Activated CD4-positive, alpha-beta T cell treated with anti-CD3 and anti-CD28 coated beads for 1 hour (primary cell): Measurements from ENCODE around the gene PRR29.
"Not testable (repeated sequence)": the region's sequence is repeated elsewhere in the genome, so short reads cannot be mapped to it uniquely, and the experiment has no call there.

Experiments used
- DNase-seq: peaks from one replicate; pipeline ENCODE4 v3.0.0-alpha.2; 2020

The PRR29 gene

GRCh38 chr17:63998721-63999679 lies 849 bp downstream of the PRR29 start:
- no peak for DNase-seq

DNA sequence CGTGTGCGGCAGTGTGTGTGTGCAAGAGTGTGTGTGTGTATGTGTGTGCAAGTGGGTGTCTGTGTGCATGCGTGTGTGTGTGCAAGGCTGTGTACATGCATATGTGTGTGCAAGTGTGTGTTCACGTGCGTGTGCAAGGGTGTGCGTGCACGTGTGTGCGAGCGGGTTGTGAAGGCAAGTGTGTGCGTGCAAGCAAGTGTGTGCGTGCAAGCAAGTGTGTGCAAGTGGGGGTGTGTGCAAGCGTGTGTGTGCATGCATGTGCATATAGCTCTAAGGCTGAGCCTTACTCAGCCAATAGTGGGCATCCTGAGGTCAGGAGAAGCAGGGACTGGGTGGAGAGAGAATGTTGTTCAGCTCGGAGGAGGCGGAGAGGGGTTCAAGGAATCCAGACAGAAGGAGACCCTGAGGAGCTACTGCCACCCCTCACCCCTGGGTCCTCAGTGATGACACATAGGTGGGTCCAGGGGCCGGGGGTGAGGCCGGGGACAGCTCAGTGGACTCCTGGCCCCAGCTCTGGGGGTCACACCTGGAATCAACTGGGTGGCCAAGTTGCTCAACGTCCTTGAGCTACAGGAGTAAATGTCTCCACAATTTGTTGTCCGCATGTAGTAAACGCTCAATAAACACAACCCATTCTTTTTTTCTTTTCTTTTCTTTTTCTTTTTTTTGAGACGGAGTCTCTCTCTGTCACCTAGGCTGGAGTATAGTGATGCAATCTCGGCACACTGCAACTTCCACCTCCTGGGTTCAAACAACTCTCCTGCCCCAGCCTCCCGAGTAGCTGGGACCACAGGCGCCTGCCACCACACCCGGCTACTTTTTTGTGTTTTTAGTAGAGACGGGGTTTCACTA lies 1.8 kb downstream of the PRR29 start:
- DNase-seq = no peak

DNA sequence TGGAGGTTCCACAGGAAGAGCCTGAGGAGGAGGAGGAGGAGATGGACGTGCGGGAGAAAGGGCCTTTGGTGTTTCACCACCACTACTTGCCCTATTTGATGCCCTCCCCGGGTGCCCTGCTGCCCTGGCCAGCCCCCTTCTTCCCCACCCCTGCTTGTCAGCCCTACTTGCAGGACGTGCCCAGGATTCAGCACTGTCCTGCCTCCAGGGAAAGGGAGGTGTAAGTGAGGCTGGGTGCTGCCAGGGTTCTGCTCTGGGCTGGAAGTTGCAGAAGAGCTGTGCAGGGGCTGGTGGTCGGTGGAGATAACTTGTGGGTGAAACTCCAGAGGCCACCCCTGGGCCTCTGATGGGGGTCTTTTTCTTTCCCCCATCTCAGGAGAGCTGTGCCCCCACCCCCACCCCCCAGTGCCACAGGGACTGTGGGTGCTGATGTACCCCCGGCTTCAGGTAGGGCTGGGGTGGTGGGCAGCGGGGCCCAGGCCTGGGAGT lies 3.0 kb downstream of the PRR29 start:
- peak; percentile 7 for DNase-seq

DNA sequence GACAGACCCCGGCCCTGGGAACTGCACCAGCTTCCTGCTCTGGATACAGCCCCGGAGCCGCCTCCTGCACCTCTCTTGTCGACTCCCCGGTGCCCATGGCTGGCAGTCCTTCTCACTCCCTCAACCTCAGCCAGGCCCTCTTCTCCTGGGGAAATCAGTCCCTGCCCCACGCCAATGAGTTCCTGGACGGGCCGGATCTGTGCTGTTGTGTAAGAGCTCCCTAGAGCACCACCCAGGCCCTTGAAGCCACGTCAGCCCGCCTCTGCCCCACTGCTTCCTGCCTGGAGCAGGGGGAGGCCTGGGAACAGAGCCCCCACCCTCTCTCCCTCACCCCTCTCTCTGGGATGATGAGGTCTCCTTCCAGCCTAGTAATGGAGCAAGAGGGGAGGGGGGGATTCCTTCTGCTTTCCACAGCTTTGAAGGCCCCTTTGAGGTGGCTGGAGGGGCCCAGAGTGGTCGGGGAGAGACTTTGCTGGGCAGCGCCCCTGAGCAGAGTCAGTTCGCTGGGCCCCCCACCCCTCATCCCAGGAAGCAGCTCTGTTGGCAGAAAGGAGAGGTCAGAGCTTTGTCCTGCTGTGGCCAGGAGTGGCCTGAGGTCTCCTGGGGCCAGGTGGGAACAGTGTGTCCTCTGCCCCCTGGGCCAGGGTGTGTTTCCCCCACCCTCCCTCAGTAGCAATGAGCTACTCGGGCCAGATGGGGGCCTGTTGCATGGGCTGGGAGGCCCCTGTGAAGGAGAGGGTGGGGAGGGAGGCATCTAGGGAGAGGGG lies 3.8 kb downstream of the PRR29 start:
- DNase-seq = peak; percentile 8

- DNase-seq = no peak
These were observed 4.7 kb downstream of the PRR29 start for GRCh38 chr17:64002658-64003525.

- DNase-seq = no peak
These were observed 5.5 kb downstream of the PRR29 start for GRCh38 chr17:64003526-64004121.

- no peak for DNase-seq
These were observed 6.1 kb downstream of the PRR29 start for GRCh38 chr17:64004218-64004770.

GRCh38 chr17:64004903-64005733 lies 7.0 kb downstream of the PRR29 start:
- peak; percentile 7 for DNase-seq

DNA sequence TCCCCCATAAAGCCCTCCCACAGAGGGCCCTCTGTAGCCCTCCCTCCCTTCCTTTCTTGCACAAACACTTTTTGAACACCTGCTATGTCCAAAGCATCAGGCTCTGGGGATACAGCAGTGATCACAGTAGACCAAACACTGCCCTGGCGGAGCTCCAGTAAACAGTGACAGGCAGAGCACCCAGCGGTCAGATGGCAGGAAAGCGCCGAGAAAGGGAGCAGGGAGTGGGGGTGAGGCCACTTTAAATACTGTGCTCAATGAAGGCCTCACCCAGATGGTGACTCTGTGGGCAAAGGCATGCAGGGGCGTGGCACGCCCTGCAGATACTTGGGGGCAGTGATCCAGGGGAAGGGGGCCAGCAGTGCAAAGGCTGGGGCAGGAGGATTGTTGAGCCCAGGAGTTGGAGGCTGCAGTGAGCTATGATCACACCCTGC lies 7.6 kb downstream of the PRR29 start:
- no peak for DNase-seq

- no peak for DNase-seq
These were observed 8.4 kb downstream of the PRR29 start for GRCh38 chr17:64006361-64007088.

- not testable (repeated sequence) for DNase-seq
These were observed 9.1 kb downstream of the PRR29 start for GRCh38 chr17:64007089-64007837.

- DNase-seq = no peak
These were observed 9.7 kb downstream of the PRR29 start for GRCh38 chr17:64007838-64008282.

DNA sequence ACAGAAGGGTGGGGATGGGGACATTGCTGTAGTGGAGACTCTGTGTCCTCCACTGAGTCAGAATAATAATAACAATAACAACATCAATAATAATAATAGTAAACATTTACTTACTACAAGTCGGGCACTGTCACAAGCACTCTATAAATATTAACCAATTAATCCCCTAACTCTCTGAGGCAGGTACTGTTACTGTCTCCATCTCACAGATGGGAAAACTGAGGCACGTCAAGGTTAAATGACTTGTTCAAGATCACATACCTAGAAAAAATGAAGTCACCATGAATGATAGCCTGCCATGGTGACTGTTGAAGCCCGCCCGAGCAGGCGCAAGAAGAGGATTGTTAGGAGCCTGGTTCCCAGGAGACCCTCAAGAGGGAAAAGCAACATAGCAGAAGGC lies 10.2 kb downstream of the PRR29 start:
- DNase-seq = no peak

GRCh38 chr17:64008830-64009229 lies 10.7 kb downstream of the PRR29 start:
- no peak for DNase-seq

DNA sequence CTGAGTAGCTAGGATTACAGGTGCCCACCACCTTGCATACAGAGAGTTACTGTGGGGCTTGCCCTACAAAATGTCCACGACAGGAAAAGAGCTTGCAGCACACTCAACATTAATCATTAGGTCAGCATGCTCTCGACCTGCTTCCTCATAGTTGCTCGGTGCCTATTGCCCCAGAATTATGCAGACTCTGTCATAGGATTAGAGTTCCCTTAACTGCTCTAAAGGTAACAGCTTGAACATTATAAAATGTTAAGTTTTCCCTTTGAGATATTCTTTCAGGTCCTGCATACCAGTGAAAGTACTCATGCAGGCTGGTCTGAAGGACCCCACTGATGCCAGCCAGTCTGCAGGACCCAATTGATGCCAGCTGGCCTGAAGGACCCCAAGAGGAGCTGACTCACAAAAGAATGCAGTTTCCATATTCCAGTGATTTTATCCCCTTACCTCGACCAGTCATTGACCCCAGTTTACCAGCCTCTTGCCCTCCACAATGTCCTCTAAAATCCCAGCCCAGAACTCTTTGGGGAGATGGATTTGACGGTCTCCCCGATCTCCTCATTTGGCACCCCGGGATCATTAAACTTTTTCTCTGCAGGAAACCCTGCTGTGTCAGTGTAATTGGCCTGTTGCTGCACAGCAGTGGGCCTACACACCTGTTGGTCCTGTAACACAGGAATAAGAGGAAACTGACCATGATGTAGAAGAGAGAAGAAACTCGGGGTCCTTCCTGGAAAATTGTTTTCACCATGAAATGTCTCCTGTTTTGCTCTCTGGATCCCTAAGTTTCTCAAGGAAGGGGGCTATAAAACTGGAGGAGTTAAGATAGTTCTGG lies 11.6 kb downstream of the PRR29 start:
- DNase-seq = no peak

- no peak for DNase-seq
These were observed 17.3 kb downstream of the PRR29 start for GRCh38 chr17:64015447-64015846.

GRCh38 chr17:64016231-64016784 lies 18.2 kb downstream of the PRR29 start:
- no peak for DNase-seq
